COLO829 (cell line): ENCODE data around the gene HECW1.
A peak's percentile ranks its signal among the peaks of the same experiment; 100 is the strongest.

Source experiments
- DNase-seq: peaks from one replicate; pipeline ENCODE4 v3.0.0; 2012; ENCODE audit warnings: low spot score

The HECW1 gene

GRCh38 chr7:43505412-43505811 is 393.0 kb downstream of the HECW1 start:
- DNase-seq: no peak

GRCh38 chr7:43506460-43506859 is 394.0 kb downstream of the HECW1 start:
- no peak for DNase-seq

GRCh38 chr7:43508461-43508860 is 396.0 kb downstream of the HECW1 start:
- no peak for DNase-seq

GRCh38 chr7:43509906-43510305 is 397.5 kb downstream of the HECW1 start:
- DNase-seq: no peak

- DNase-seq: no peak
Measured at GRCh38 chr7:43511029-43511428, 398.6 kb downstream of the HECW1 start.

- no peak for DNase-seq
Measured at GRCh38 chr7:43511769-43512515, 399.5 kb downstream of the HECW1 start.

- peak; percentile 79 for DNase-seq
Measured at GRCh38 chr7:43513251-43513650, 400.8 kb downstream of the HECW1 start.

GRCh38 chr7:43516581-43517342 is 404.3 kb downstream of the HECW1 start:
- no peak for DNase-seq

- no peak for DNase-seq
Measured at GRCh38 chr7:43517464-43517863, 405.0 kb downstream of the HECW1 start.

- no peak for DNase-seq
Measured at GRCh38 chr7:43520201-43520600, 407.8 kb downstream of the HECW1 start.

GRCh38 chr7:43522406-43523156 is 410.1 kb downstream of the HECW1 start:
- DNase-seq: no peak

- DNase-seq: no peak
Measured at GRCh38 chr7:43528576-43529354, 416.3 kb downstream of the HECW1 start.

- DNase-seq: no peak
Measured at GRCh38 chr7:43530553-43531410, 418.3 kb downstream of the HECW1 start.

GRCh38 chr7:43531700-43532099 is 419.3 kb downstream of the HECW1 start:
- no peak for DNase-seq

GRCh38 chr7:43533801-43534479 is 421.5 kb downstream of the HECW1 start:
- no peak for DNase-seq

GRCh38 chr7:43535031-43535451 is 422.6 kb downstream of the HECW1 start:
- DNase-seq: no peak

GRCh38 chr7:43535810-43536585 is 423.6 kb downstream of the HECW1 start:
- DNase-seq: peak; percentile 19

GRCh38 chr7:43536773-43537172 is 424.3 kb downstream of the HECW1 start:
- DNase-seq: no peak

GRCh38 chr7:43537765-43538403 is 425.4 kb downstream of the HECW1 start:
- DNase-seq: no peak
